PC-3 (cell line): Measurements from ENCODE around the gene LPXN.

Experiments used
- CTCF ChIP-seq: fragments of 300-600 bp; sonication (generic); conservative IDR thresholded peaks from 2 replicates; pipeline ENCODE4 v1.5.1; 2017; ENCODE audit warnings: antibody characterized with exemption, low read depth, mild to moderate bottlenecking, low read length
- EZH2 ChIP-seq: fragments of 300-600 bp; sonication (generic); IDR thresholded peaks from one replicate; pipeline ENCODE4 v1.6.1; 2017; ENCODE audit warnings: antibody characterized with exemption, mild to moderate bottlenecking, low read length; ENCODE audit not compliant: unreplicated experiment
- EZH2phosphoT487 ChIP-seq: fragments of 300-600 bp; sonication (generic); IDR thresholded peaks from 2 replicates; pipeline ENCODE4 v1.6.1; 2018; ENCODE audit warnings: mild to moderate bottlenecking, antibody characterized with exemption, low read length, borderline replicate concordance

GRCh38 chr11:58562375-58562800, 13.3 kb downstream of the LPXN start:
- TF ChIP-seq CTCF (no peak), EZH2 (no peak), EZH2phosphoT487 (no peak)
